Activated CD8-positive, alpha-beta memory T cell treated with anti-CD3 and anti-CD28 coated beads, Interleukin-2, amount 50 U/mL, for 24 hours (primary cell): Measurements from ENCODE around the gene LRRC9.
"Not testable (repeated sequence)": the region's sequence is repeated elsewhere in the genome, so short reads cannot be mapped to it uniquely, and the experiment has no call there.

Source experiments
- DNase-seq: peaks from one replicate; pipeline ENCODE4 v3.0.0-alpha.2; 2020; ENCODE audit errors: extremely low read depth

Gene LRRC9

DNA sequence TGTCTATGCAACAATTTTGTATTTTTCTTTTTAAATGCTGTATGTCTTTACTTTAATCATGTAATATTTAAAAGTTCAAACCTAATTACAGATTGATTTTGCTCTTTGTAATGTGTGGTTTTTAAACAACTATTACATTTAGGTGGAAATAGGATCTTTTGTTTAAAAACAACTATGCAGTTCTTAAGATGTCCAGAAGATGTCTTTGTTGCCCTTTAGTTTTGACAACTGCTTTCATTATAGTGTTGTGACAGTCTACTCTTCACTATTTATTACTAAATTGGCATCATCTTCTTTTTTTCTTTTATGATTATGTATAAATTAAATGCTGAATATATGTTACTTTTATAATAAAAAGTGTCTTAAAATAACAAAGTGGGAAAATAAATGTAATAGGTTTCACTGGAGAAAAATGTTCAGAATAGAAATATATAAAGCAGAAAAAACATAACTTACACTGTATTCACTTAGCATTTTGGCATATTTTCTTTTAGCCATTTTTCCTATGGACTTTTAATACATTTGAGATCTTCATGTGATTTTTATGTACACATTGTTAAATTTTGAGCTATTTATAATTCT is 144.6 kb downstream of the LRRC9 start:
- no peak for DNase-seq

DNA sequence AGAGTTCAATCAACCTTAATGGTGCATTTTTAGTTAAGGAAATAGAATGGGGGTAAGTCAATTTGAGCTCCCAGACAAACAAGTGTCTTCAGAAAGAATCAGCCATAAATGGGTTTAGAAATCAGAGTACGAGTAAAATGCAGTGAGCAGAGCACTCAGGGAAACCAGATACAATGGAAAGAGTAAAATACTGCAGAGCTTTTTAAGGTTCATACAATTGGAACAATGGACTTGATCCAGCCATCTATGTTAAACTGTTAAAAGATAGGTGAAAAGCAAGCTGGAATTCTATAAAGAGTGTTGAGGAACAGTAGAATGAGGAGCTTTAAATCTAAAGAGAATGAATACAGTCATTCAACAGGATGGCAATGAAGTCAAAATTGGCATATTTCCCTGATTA is 147.9 kb downstream of the LRRC9 start:
- DNase-seq = no peak

DNA sequence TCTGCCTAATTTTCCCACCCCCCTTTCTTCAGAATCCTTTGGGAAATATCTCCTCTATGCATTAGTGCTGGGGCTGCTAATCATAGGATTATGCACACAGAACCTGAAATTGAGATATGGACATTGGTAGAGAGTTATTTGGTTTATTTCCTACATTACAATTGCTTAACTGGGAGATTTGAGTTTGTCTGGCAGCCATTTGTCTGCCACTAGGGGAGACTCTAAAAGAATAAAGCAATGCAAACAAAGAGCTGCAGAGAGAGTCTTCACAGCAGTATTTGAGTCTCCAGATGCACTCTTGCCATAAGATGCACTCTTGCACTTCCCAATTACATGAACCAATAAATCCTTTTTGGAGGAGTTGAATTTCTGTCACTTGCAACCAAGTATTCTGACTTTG is 159.8 kb downstream of the LRRC9 start:
- DNase-seq = no peak

DNA sequence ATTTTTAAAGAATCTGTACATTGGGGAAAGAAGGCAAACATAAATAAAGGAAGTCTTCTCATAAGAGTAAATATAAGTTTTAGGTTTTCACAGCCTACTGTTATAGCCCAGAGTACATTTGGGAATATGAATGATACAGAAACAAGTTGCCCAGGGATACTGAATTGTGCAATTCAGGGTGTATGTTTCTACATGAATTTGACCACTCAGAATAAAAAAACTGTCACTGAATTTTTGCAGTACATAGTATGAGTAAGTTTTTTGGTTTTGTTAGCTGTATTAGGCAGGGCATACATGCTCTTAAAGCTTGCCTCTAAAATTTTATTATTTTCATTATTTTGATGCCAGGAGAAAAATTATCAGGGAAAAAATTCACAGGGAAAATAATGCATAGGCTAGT is 165.1 kb downstream of the LRRC9 start:
- DNase-seq = no peak

DNA sequence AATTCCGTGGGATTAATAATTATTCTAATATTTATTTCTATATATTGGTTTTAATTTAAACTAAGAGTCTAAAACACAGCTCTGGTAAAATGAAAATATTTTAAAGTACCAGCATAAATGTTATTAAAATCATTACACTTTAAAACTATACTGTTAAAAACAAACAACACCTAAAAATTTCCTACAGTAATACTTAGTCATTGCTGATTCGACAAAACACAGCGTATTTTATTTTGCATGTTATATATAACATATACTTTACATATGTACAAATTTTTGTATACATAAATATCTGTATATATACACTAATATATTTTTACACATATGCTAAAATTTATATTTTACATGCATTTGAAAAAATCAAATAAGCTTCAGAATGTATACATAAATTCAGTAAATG is 165.7 kb downstream of the LRRC9 start:
- DNase-seq = no peak

DNA sequence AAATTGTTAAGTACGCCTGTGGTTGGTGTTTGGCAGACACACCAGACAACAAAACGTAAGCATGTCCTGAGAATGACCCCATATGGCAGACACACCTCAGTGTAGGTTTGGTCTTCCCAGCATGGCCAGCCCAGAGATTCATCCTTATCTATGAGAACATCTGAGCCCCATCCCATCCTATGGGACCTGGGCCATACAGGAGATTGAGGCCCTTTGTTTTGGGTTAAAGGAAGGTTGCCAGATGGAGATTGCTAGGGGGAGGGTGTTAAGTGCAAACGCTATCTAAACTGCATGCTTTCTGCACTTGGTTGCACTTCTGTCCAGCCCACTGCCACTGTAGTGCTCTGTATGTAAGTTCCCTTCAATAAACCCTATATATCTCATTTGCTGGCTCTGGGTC is 167.7 kb downstream of the LRRC9 start:
- no peak for DNase-seq

DNA sequence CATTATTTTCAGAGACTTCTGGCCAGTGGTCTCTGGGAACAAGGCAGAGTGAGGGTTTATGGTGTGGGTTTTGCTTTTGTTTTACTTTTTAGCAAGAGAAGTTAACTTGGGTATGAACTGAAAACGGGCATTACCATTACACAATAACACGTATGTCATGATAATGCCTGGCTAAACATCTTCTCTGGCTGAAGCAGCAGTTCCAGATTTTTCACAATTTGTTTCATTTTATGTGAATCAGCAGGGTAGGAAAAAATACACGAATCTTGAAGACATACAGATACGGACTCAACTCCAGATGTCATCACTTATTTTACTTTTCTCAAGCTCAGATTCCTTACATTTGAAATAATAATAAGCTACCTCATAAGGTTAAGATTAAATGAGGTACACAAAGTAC is 169.3 kb downstream of the LRRC9 start:
- no peak for DNase-seq

DNA sequence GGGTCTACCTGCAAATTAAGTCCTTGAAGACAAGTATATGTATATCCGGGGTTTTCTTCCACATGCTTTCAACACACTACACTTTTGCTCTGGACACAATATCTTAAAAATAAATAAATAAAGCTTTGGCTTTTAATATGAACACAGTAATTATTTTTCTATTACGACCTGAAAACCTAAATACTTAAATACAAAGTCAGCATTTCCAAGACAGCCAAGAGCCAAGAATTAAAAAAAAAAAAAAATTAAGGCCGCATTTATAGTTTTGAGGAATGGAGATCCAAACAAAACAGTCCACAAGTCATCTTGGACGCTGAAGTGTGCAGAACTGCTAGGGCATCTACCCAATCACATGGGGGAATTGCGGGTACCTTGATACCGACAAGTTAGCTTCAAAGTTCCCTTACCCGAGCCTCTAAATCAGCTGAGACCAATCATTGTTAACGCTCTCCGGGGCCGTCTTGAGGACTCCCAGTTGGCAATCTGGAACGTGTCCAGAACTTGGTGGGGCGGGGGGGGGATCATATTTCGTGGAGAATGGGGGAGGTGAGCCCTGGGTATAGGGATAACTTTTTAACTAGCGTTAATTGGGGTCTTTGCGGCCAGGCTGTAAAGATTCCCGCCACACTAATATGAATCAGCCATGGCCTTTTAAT is 171.0 kb downstream of the LRRC9 start:
- no peak for DNase-seq

DNA sequence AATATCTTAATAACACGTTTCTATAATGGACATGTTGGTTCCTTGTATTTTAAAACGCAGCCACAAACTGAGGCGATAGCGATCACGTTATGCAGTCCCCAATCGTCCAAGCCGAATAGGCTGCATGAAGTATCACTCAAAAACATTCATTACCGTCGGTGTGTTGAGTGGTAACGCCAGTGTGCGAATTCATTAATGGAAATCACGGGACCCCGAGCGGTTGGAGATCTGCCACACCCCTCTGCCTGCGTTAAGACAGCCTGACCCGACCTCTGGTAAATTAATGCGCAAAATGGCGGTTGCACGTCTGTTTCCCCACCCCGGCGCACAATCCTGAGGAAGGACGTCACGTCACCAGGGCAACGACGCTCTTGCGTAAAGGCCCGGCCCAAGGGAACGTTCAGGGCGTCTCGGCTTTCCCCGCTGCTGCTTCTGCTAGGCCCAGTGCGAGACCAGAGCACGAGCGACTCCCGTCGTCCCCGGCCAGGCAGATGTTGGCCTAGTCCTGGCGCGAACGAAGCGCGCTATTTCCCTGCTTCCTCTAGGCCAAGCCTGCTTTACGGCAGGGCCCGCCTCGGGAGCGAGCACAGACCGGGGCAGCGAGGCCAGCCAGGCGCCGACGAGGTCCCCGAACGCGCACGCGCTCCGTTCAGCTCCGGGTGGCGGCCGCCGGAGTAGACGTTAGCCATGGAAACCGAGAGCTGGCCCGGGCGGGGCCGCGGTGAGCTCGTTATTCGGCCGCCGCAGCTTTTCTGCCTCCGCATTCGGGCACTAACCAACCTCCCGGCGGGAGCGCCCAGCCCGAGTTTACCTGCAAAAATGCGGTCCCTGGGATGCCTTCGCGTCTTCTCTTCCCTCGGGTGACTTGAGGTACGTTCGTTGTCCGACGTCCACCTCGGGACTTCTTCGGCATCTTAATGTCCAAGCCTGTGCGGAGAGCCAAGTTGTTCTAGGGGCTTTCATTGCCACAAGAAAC is 171.9 kb downstream of the LRRC9 start, which contains the start of gene PCNX4:
Gene PCNX4 (plus strand): TSS at position 374 of the 976 bp plus-strand sequence. CDS start 15,716 bp downstream, outside the sequence.
- DNase-seq = peak; percentile 89

DNA sequence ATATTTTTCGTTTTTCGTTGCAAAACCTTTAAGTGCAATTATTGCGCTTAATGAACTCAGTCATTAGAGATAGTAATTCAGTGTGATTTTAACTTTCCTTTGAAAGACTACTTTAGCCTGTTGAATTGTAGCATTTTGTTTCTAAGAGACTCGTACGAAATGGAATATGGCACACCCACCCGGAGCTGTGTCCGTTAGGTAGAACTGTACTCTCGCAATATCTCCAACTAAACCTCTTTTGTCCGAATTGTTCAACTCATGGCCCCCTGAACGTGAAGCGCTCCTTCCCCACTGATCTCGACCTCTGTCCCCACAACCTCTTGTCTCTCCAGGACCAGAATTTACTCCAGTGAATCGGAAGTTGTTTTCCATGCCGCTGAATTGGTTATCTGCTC is 172.6 kb downstream of the LRRC9 start:
- DNase-seq = no peak

DNA sequence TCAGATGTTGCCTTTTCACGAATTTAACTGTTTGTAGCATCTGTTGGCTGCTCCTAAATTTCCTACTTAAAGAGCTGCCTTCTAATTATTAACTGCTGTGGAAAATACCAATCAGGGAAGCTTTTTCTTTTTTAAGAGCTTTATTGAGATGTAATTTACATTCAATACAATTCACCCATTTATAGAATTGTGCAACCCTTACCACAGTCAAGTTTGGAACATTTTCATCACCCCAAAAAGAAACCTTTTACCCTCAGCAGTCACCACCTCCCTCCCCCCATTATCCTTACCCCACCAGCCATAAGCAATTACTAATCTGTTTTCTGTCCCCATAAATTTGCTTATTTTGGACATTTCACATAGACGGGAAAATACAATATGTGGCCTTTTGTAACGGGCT is 173.1 kb downstream of the LRRC9 start:
- no peak for DNase-seq

DNA sequence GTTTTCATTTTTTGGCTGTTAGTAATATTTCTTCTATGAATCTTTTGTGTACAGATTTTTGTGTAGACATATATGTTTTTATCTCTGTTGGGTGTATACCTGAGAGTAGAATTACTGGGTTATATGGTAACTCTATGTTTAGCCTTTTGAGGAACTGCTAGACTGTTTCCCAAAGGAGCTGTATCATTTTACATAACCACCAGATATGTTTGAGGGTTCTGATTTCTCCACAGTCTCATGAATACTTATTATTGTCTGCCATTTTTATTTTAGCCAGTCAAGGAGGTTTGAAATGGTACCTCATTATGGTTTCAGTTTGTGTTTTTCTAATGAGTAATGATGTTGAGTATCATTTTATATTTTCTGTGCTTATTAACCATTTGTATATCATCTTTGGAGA is 173.7 kb downstream of the LRRC9 start:
- DNase-seq = no peak

DNA sequence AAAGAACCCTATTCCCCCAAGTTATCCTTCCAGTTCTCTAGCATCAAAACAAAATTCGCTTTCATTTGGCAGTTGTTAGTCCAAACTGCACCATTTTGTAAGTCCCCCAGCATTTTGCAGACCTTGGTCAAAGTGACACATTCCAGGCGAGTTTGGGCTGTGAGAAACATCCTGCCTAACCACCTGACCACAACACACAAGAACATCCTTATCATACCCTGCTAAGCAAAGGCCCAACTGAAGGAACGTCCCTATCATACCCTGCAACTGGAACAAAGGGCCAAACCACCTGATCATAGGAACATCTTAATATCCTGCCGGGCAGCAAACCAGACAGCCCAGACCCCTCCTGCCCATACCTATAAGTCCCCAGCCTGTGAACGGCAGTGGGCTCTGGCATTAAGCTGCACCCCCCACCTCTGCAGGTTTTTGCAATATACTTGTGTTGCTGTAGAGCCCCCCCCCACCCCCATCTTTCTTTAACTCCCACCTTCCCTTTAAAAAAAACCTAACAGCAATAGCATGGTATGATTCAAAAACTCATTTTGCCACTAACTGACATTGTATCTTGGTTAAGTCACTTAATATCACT is 174.5 kb downstream of the LRRC9 start:
- no peak for DNase-seq

DNA sequence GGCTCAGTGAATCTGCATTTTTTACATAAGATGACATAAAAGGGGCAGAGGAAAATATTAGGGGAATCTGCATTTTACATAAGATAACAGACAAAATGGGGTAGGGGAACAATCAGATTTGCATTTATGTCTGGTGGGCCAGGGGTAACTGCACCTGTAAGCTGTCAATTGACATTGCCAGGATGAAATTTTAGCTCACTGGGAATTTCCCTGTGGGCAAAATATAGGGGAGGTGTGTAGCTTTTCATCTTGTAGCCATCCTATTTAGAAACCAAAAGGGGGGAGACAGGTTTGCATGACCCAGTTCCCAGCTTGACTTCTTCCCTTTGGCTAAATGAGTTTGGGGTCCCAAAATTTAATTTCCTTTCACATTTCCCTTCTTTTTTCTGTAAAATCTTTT is 175.3 kb downstream of the LRRC9 start:
- no peak for DNase-seq

DNA sequence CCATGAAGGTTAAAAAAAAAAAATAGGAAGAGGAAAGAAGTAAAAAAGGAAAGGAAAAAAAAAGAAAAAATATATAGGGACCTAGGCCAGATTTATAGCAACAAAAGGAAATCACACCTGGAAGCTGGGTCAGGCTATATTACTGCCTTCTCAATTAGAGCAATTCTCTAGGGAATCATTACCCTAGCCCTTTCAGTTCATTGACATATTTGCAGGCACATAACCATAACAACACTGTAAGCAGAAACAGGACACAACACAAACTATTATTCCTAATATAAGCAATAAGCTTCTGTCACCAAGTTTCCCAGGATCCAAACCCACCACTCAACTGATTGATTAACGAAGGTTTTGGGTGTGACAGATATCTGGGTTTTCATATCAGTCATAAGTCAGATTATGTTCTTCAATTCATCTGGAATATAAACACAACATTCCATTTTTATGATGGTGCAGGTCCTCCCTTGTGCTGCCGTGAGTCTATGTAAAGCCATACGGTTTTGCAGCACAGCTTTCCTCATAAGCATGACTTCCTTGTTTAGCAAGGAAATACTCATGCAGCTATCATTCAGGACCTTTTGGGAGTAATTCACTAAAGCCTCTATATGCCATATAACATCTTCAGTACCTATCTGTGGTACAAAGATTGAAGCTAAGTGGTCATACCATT is 176.0 kb downstream of the LRRC9 start:
- no peak for DNase-seq

DNA sequence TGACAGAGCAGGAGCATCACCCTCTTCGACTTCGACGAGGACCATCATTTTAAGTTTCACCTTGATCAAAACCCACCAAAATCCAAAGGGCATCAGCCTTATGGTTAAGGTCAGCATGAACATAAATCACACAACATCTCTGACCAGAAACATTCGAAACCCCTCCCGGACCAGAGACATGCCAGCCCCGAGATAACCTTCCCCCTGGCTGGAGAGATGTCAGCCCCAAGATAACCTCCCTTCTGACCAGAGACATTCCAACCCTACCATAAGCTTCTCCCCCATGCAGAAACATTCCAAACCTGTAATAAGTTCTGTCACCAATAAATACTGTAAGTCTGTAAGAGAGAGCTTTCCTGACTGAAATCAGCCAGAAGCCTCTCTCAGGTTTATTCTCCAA is 178.0 kb downstream of the LRRC9 start:
- DNase-seq = no peak

DNA sequence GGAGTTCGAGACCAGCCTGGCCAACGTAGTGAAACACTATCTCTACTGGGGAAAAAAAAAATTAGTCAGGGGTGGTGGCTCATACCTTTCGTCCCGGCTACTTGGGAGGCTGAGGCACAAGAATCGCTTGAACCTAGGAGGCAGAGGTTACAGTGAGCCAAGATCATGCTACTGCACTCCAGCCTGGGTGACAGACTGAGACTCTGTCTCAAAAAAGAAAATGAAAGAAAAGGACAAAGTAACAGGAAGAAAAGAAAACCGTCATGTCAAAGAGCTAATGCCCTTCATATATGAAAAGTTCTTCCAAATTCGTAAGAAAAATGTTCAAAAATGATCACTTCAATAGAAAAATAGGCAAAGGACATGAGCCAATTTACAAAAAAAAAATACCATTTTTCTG is 179.9 kb downstream of the LRRC9 start:
- not testable (repeated sequence) for DNase-seq

DNA sequence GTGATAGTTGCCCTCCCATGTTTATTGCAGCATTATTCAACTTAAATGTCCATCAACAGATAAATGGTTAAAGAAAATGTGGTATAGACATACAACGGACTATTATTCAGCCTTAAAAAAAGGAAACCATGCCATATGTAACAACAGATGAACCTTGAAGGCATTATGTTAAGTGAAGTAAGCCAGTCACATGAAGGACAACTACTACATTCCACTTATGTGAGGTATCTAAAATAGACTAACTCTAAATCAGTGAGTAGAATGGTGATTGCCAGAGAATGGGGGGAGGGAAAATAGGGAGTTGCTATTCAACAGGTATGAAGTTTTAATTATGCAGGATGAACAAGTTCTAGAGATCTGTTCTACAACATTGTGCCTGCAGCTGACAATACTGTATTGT is 181.8 kb downstream of the LRRC9 start:
- DNase-seq = no peak

DNA sequence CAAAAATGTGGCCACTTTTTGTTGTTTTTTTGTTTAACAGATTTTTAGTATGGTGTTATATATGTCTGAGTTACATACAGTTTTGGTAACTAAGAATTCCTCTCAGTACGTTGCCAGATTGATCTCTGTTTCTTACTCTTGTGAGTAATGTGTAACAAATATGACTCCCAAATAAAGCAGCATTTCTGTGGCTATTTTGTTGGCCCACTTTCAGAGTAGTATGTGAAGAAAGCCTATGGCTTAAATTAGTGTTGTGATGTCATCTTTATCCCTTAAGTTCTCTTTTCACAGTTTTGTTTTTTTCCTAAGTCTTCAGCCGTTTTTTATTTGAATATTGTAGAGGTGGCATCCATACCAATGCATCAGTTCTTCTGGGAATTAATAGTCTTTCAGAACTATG is 182.4 kb downstream of the LRRC9 start:
- DNase-seq = no peak

DNA sequence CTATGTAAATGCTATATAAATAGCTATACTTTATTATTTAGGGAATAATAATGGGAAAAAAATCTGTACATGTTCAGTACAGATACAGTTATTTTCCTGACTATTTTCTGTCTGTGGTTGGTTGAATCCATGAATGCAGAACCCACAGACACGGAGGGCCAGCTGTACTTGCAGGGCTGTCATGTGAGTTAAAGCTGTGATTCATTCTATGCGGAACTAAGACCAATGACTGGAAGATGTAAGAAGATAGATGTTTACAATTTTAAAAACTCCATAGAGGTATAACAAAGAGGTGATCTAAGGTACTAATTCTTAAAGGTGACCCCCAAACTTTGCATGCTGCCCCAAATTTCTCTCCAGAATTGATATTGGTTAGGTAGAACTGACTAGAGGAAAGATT is 186.4 kb downstream of the LRRC9 start:
- no peak for DNase-seq

DNA sequence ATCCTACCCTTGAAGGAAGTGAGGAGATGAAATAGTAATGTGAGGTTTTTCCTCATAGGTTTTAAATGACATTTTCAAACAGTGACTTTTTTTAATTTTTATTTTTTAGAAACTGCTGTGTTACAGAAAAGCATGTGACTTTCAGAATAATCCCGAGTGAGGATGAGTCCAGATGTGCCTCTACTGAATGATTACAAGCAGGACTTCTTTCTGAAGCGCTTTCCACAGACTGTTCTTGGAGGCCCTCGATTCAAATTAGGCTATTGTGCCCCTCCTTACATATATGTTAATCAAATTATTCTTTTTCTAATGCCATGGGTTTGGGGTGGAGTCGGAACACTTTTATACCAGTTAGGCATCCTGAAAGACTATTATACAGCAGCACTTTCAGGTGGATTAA is 187.5 kb downstream of the LRRC9 start:
- DNase-seq = no peak

DNA sequence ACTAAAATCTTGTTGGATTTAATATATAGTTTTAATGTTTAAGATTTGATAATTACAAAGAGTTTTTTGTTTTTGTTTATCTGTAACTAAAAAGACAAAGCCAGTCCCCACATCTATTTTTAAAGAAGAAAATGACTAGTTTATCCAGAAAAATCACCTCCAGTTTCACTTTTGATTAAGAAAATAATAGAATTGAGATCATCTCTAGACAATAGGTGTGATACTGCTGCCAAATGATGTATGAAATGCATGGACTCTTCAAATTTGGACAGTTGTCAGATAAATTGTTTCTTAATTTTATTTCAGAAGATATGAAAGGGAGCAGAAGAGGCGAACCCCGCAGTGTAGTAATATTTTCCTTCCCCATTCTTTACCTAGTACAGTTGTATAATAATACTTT is 191.8 kb downstream of the LRRC9 start:
- DNase-seq = no peak
